ENCODE measurements around the gene MPL.

MPL gene

GRCh38 chr1:43337588-43337987 lies at the start of gene MPL:
Gene MPL (plus strand): TSS chr1:43337818. CDS start chr1:43337849, 31 bp downstream.
- DNase-seq: no peak

- no peak for DNase-seq
These were observed 49.4 kb upstream of the MPL start for GRCh38 chr1:43288058-43288784.

- DNase-seq: no peak
These were observed 48.6 kb upstream of the MPL start for GRCh38 chr1:43288785-43289706.

GRCh38 chr1:43292216-43292615 lies 45.4 kb upstream of the MPL start:
- no peak for DNase-seq

- DNase-seq: no peak
These were observed 44.9 kb upstream of the MPL start for GRCh38 chr1:43292679-43293078.

- no peak for DNase-seq
These were observed 44.4 kb upstream of the MPL start for GRCh38 chr1:43293176-43293575.

- DNase-seq: no peak
These were observed 43.5 kb upstream of the MPL start for GRCh38 chr1:43293896-43294760.

GRCh38 chr1:43294761-43295160 lies 42.9 kb upstream of the MPL start:
- no peak for DNase-seq

GRCh38 chr1:43296207-43296606 lies 41.4 kb upstream of the MPL start:
- DNase-seq: no peak

GRCh38 chr1:43298055-43298454 lies 39.6 kb upstream of the MPL start:
- DNase-seq: no peak

- DNase-seq: no peak
These were observed 38.5 kb upstream of the MPL start for GRCh38 chr1:43299101-43299500.

- no peak for DNase-seq
These were observed 37.1 kb upstream of the MPL start, which contains the start of gene TIE1 for GRCh38 chr1:43300378-43301094. Gene TIE1 (plus strand): TSS chr1:43300982. CDS start chr1:43301072, 90 bp downstream.

- no peak for DNase-seq
These were observed 35.4 kb upstream of the MPL start for GRCh38 chr1:43302201-43302600.

- DNase-seq: no peak
These were observed 34.7 kb upstream of the MPL start for GRCh38 chr1:43302721-43303470.

- DNase-seq: no peak
These were observed 33.9 kb upstream of the MPL start for GRCh38 chr1:43303471-43304313.

GRCh38 chr1:43304314-43304681 lies 33.3 kb upstream of the MPL start:
- no peak for DNase-seq

GRCh38 chr1:43304771-43305300 lies 32.8 kb upstream of the MPL start:
- no peak for DNase-seq

GRCh38 chr1:43305461-43305860 lies 32.2 kb upstream of the MPL start:
- no peak for DNase-seq

- no peak for DNase-seq
These were observed 31.5 kb upstream of the MPL start for GRCh38 chr1:43305926-43306687.
